Measurements from ENCODE around the gene PPP1R10. TPM values are rescaled to one million over a fixed set of nuclear protein-coding genes. Genes with fewer than 3 reads are reported as not detected.

Gene PPP1R10
- total RNA-seq, 1 experiment from 2014 or later, result 123 TPM

- Histone ChIP-seq H4K20me1 (ENCODE audit: control insufficient read depth, insufficient read depth, insufficient read length) (no peaks in the 10 kb centered on the region), H2AFZ (ENCODE audit: low read length) (peak overlapping the region; percentile 14), H3K27ac (ENCODE audit: insufficient read length, low read depth, low read length) (no peak overlapping the region), H3K79me2 (ENCODE audit: insufficient read depth, low read length) (peaks cover 28% of the 10 kb centered on the region; the same call in 1 of the 2 replicates), H3K9ac (ENCODE audit: extremely low read depth, insufficient read length, low read length) (peak overlapping the region; percentile 78), H3K4ac (ENCODE audit: low read depth, low read length) (no peak overlapping the region), H2BK15ac (ENCODE audit: low read depth, low read length) (no peak overlapping the region), H4K91ac (ENCODE audit: insufficient read length, low read depth, low read length) (no peak overlapping the region), H3T11ph (ENCODE audit: low read length) (no peak overlapping the region), H4K5ac (ENCODE audit: insufficient read length, low read depth, low read length) (no peak overlapping the region), H2BK120ac (ENCODE audit: low read depth, low read length, poor library complexity, severe bottlenecking) (no peak overlapping the region), H3K9me3 (ENCODE audit: control insufficient read depth, low read depth, low read length) (no peaks in the 10 kb centered on the region), H3K27me3 (ENCODE audit: insufficient read depth, low read length) (no peaks in the 10 kb centered on the region), H3K56ac (ENCODE audit: insufficient read length, low read depth, low read length) (no peak overlapping the region), H3K4me2 (ENCODE audit: insufficient read depth, insufficient read length, low read length) (peak overlapping the region; percentile 89), H3K23me2 (ENCODE audit: insufficient read length, low read depth, low read length, poor library complexity, severe bottlenecking) (peaks cover 6% of the 10 kb centered on the region), H3K23ac (ENCODE audit: insufficient read length, low read depth, low read length) (no peak overlapping the region), H3K79me1 (ENCODE audit: insufficient read depth, low read depth, low read length, poor library complexity, severe bottlenecking) (peaks cover 16% of the 10 kb centered on the region), H3K4me1 (ENCODE audit: insufficient read depth, low read length) (no peaks in the 10 kb centered on the region), H2BK12ac (ENCODE audit: insufficient read length, low read depth, low read length) (no peak overlapping the region), H3K18ac (ENCODE audit: insufficient read length, low read depth, low read length) (no peak overlapping the region), H2BK5ac (ENCODE audit: insufficient read length, low read length) (no peak overlapping the region), H4K8ac (replicated peaks; ENCODE audit: insufficient read length, low read depth, low read length) (no peak overlapping the region), H2AK5ac (ENCODE audit: insufficient read length, low read length) (no peak overlapping the region), H3K14ac (ENCODE audit: insufficient read depth, low read length) (peak overlapping the region; percentile 17), H2BK20ac (ENCODE audit: low read depth, low read length, poor library complexity, severe bottlenecking) (no peak overlapping the region)
- Mint-ChIP-seq H3K27ac (peak overlapping the region in 2 of 3 experiments; percentile 77 to 97; a peak in 5 of 7 replicates), H3K36me3 (ENCODE audit: insufficient read depth in 1 of 3, low read depth in 3 of 3) (peaks cover 0 to 7% (median 5%) of the 10 kb centered on the region in 3 experiments; a peak in 3 of 7 replicates), H3K27me3 (ENCODE audit: low read depth) (peaks cover 10% of the 10 kb centered on the region), H3K4me3 (peak overlapping the region; percentile 99), H3K4me1 (peaks cover 26 to 28% of the 10 kb centered on the region in 2 experiments), H3K9me3 (no peaks in the 10 kb centered on the region; a peak in 1 of 5 replicates)
- peak; percentile 32 for DNase-seq
- TF ChIP-seq, protein P1, sequence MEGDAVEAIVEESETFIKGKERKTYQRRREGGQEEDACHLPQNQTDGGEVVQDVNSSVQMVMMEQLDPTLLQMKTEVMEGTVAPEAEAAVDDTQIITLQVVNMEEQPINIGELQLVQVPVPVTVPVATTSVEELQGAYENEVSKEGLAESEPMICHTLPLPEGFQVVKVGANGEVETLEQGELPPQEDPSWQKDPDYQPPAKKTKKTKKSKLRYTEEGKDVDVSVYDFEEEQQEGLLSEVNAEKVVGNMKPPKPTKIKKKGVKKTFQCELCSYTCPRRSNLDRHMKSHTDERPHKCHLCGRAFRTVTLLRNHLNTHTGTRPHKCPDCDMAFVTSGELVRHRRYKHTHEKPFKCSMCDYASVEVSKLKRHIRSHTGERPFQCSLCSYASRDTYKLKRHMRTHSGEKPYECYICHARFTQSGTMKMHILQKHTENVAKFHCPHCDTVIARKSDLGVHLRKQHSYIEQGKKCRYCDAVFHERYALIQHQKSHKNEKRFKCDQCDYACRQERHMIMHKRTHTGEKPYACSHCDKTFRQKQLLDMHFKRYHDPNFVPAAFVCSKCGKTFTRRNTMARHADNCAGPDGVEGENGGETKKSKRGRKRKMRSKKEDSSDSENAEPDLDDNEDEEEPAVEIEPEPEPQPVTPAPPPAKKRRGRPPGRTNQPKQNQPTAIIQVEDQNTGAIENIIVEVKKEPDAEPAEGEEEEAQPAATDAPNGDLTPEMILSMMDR (conservative IDR thresholded peaks at IDR 0.05), result no peak
- no CpG with 5 or more reads among the region's 18 CpGs for WGBS (ENCODE audit: extremely low coverage, insufficient read length, low lambda C conversion rate)
Measured at GRCh38 chr6:30570740-30571074, 46.3 kb downstream of the PPP1R10 start.

Data from H9 (cell line).